GM18498 (cell line): ENCODE data around the gene RPL36AL.
A peak's percentile ranks its signal among the peaks of the same experiment; 100 is the strongest.
"Not testable (repeated sequence)": the region's sequence is repeated elsewhere in the genome, so short reads cannot be mapped to it uniquely, and the experiment has no call there.

Source experiments
- ATAC-seq: cut with Tn5 transposase; IDR thresholded peaks from one replicate; pipeline ENCODE4 v1.9.1; 2021; ENCODE audit warnings: mild to moderate bottlenecking, moderate library complexity; ENCODE audit not compliant: unreplicated experiment

RPL36AL gene

GRCh38 chr14:49619730-49620129 is 696 bp downstream of the RPL36AL start:
- ATAC-seq = no peak

GRCh38 chr14:49619273-49619672 is 1.2 kb downstream of the RPL36AL start:
- ATAC-seq = not testable (repeated sequence)

- ATAC-seq = no peak
Observed at GRCh38 chr14:49617852-49618519, 2.4 kb downstream of the RPL36AL start.

GRCh38 chr14:49615776-49616175 is 4.7 kb downstream of the RPL36AL start:
- no peak for ATAC-seq

- no peak for ATAC-seq
Observed at GRCh38 chr14:49614196-49614595, 6.2 kb downstream of the RPL36AL start.

- no peak for ATAC-seq
Observed at GRCh38 chr14:49612671-49613070, 7.8 kb downstream of the RPL36AL start.

- ATAC-seq = no peak
Observed at GRCh38 chr14:49612251-49612650, 8.2 kb downstream of the RPL36AL start.

GRCh38 chr14:49607583-49607982 is 12.8 kb downstream of the RPL36AL start:
- ATAC-seq = no peak

- ATAC-seq = peak; percentile 63
Observed at GRCh38 chr14:49598485-49599300, 21.7 kb downstream of the RPL36AL start, which contains the start of gene LRR1. Gene LRR1 (plus strand): TSS chr14:49598940. CDS start chr14:49599021, 81 bp downstream.

GRCh38 chr14:49598189-49598484 is 22.3 kb downstream of the RPL36AL start:
- peak; percentile 1 for ATAC-seq

GRCh38 chr14:49594347-49595091 is 25.9 kb downstream of the RPL36AL start:
- ATAC-seq = no peak

GRCh38 chr14:49593016-49593415 is 27.4 kb downstream of the RPL36AL start:
- no peak for ATAC-seq

- no peak for ATAC-seq
Observed at GRCh38 chr14:49589387-49589786, 31.0 kb downstream of the RPL36AL start.

- peak; percentile 31 for ATAC-seq
Observed at GRCh38 chr14:49586673-49587460, 33.6 kb downstream of the RPL36AL start.

GRCh38 chr14:49585803-49586672 is 34.4 kb downstream of the RPL36AL start, which contains the start of gene RPS29:
Gene RPS29 (minus strand): TSS chr14:49586380. CDS start chr14:49586346, 34 bp downstream.
- peak; percentile 89 for ATAC-seq

GRCh38 chr14:49584981-49585640 is 35.3 kb downstream of the RPL36AL start:
- ATAC-seq = not testable (repeated sequence)

GRCh38 chr14:49584058-49584457 is 36.4 kb downstream of the RPL36AL start:
- ATAC-seq = no peak

- ATAC-seq = no peak
Observed at GRCh38 chr14:49583629-49584028, 36.8 kb downstream of the RPL36AL start.
